Caco-2 (cell line): ENCODE data around the gene LITAF. TPM values are rescaled to one million over a fixed set of nuclear protein-coding genes. Genes with fewer than 3 reads are reported as not detected.

ENCODE experiments used
- BruUV-seq: library from RNA; stranded (reverse); fragments of 400-500 nt; replicated peaks from 2 replicates; lab custom pipeline; 2021; lab: Mats Ljungman, UMichigan
- CTCF ChIA-PET: fragments of 300-600 bp; sonication (Branson Sonifier 250); formaldehyde crosslinking; loops from one replicate; lab custom pipeline; 2022; ENCODE audit warnings: antibody characterized with exemption; lab: Charles Lee
- POLR2A ChIA-PET: fragments of 300-600 bp; sonication (Branson Sonifier 250); formaldehyde crosslinking; loops from one replicate; lab custom pipeline; 2022; ENCODE audit warnings: antibody characterized with exemption; lab: Charles Lee
- DNase-seq, 2 experiments: peaks; one replicate each; pipeline versions ENCODE4 v3.0.0 to v3.0.0-alpha.2; 2020 to 2022
- H3K27me3 ChIP-seq: replicated peaks from 2 replicates; pipeline ENCODE4 v1.6.0; 2011; ENCODE audit warnings: low read length; ENCODE audit not compliant: control insufficient read depth, insufficient read depth
- H3K36me3 ChIP-seq: 2 replicates; pipeline ENCODE4 v1.5.1; 2011; ENCODE audit warnings: low read length; ENCODE audit not compliant: control insufficient read depth, insufficient read depth
- H3K4me1 ChIP-seq: fragments of 250-450 bp; sonication (Bioruptor Pico); 2 replicates; pipeline ENCODE4 v1.5.1; 2020; ENCODE audit warnings: mild to moderate bottlenecking
- H3K4me3 ChIP-seq: 2 replicates; pipeline ENCODE4 v1.5.1; 2011; ENCODE audit warnings: low read depth, mild to moderate bottlenecking, control low read depth, low read length
- H3K9me3 ChIP-seq: fragments of 250-450 bp; sonication (Bioruptor Pico); 2 replicates; pipeline ENCODE4 v1.5.1; 2020; ENCODE audit warnings: mild to moderate bottlenecking, moderate library complexity
- H3K27ac Mint-ChIP-seq: one replicate; pipeline ENCODE4 v1.8.0; 2022; ENCODE audit warnings: mixed read lengths; ENCODE audit not compliant: unreplicated experiment
- H3K27me3 Mint-ChIP-seq: one replicate; pipeline ENCODE4 v1.8.0; 2022; ENCODE audit warnings: mixed read lengths; ENCODE audit not compliant: insufficient read depth, unreplicated experiment
- H3K36me3 Mint-ChIP-seq: one replicate; pipeline ENCODE4 v1.8.0; 2022; ENCODE audit warnings: mild to moderate bottlenecking, mixed read lengths; ENCODE audit not compliant: insufficient read depth, unreplicated experiment
- H3K4me1 Mint-ChIP-seq: one replicate; pipeline ENCODE4 v1.8.0; 2022; ENCODE audit warnings: low read depth, mixed read lengths; ENCODE audit not compliant: unreplicated experiment
- H3K4me3 Mint-ChIP-seq: one replicate; pipeline ENCODE4 v1.8.0; 2022; ENCODE audit warnings: mild to moderate bottlenecking, moderate library complexity, mixed read lengths; ENCODE audit not compliant: unreplicated experiment
- H3K9me3 Mint-ChIP-seq: one replicate; pipeline ENCODE4 v1.8.0; 2022; ENCODE audit warnings: mixed read lengths; ENCODE audit not compliant: unreplicated experiment
- CTCF ChIP-seq, 2 experiments: fragments of 200-600 bp in 1 of 2; IDR thresholded peaks; 1 replicate in 1 of 2; 2 replicates in 1 of 2; pipeline versions ENCODE4 v1.5.1 to v1.8.0; 2011 to 2022; ENCODE audit warnings: antibody characterized with exemption in 1 of 2, control low read depth in 1 of 2, inconsistent platforms in 1 of 2, low read depth in 1 of 2, low read length in 1 of 2, mild to moderate bottlenecking in 1 of 2, moderate library complexity in 1 of 2; ENCODE audit not compliant: insufficient read depth in 1 of 2, severe bottlenecking in 1 of 2, unreplicated experiment in 1 of 2
- intact Hi-C: fragments of 100-400 bp; cut with micrococcal nuclease; formaldehyde crosslinking; loops from one replicate; pipeline ENCODE4 v1.10.0; 2022; ENCODE audit not compliant: unreplicated experiment
- total RNA-seq: library from RNA; stranded (reverse); gene quantifications from 2 replicates; pipeline ENCODE4 v1.2.3, GENCODE V29; 2022

The LITAF gene
- total RNA-seq, 1 experiment from 2014 or later, result 60.9 TPM

- H3K36me3 Mint-ChIP-seq, result no peaks in the 10 kb centered on the region
- no peak for DNase-seq
- BruUV-seq, result no TSS peak
- intact Hi-C loops, result no loop called here
- CTCF ChIA-PET, result no interaction called here
- H3K4me3 Mint-ChIP-seq, result no peak overlapping the region
- POLR2A ChIA-PET, result no interaction called here
- H3K4me1 ChIP-seq, result no peaks in the 10 kb centered on the region
- H3K9me3 Mint-ChIP-seq, result no peaks in the 10 kb centered on the region
- no peaks in the 10 kb centered on the region for H3K36me3 ChIP-seq
- no peaks in the 10 kb centered on the region for H3K4me1 Mint-ChIP-seq
- no peak for TF ChIP-seq CTCF (IDR thresholded peaks at IDR 0.05; ENCODE audit: insufficient read depth in 1 of 2, low read depth in 1 of 2, low read length in 1 of 2, severe bottlenecking in 1 of 2, unreplicated experiment in 1 of 2)
- no peaks in the 10 kb centered on the region for H3K9me3 ChIP-seq
- no peak overlapping the region for H3K4me3 ChIP-seq
- H3K27me3 ChIP-seq, result no peaks in the 10 kb centered on the region; the same call in 1 of the 2 replicates
- H3K27ac Mint-ChIP-seq, result no peak overlapping the region
- H3K27me3 Mint-ChIP-seq, result peaks cover 1% of the 10 kb centered on the region
Observed at GRCh38 chr16:11520442-11520841, 66.3 kb downstream of the LITAF start.

GRCh38 chr16:11517961-11518360 is 68.8 kb downstream of the LITAF start:
- no TSS peak for BruUV-seq
- Mint-ChIP-seq H3K27ac (no peak overlapping the region), H3K4me1 (no peaks in the 10 kb centered on the region), H3K36me3 (no peaks in the 10 kb centered on the region), H3K4me3 (no peak overlapping the region), H3K9me3 (no peaks in the 10 kb centered on the region), H3K27me3 (peaks cover 3% of the 10 kb centered on the region)
- Histone ChIP-seq H3K36me3 (no peaks in the 10 kb centered on the region), H3K9me3 (no peaks in the 10 kb centered on the region), H3K4me3 (no peak overlapping the region), H3K4me1 (no peaks in the 10 kb centered on the region), H3K27me3 (no peaks in the 10 kb centered on the region)
- ChIA-PET POLR2A (no interaction called here), CTCF (no interaction called here)
- intact Hi-C loops, result no loop called here
- no peak for TF ChIP-seq CTCF (IDR thresholded peaks at IDR 0.05; ENCODE audit: insufficient read depth in 1 of 2, low read depth in 1 of 2, low read length in 1 of 2, severe bottlenecking in 1 of 2, unreplicated experiment in 1 of 2)
- no peak for DNase-seq

GRCh38 chr16:11515540-11516430 is 70.9 kb downstream of the LITAF start:
- no peaks in the 10 kb centered on the region for H3K9me3 ChIP-seq
- H3K9me3 Mint-ChIP-seq, result no peaks in the 10 kb centered on the region
- TF ChIP-seq CTCF (IDR thresholded peaks at IDR 0.05; ENCODE audit: insufficient read depth in 1 of 2, low read depth in 1 of 2, low read length in 1 of 2, severe bottlenecking in 1 of 2, unreplicated experiment in 1 of 2), result no peak
- no peak overlapping the region for H3K4me3 ChIP-seq
- DNase-seq, result no peak
- CTCF ChIA-PET, result interaction anchor here (1.6 kb wide), 1 partner anchor 16 kb away, joined by 6 read pairs; no protein-coding TSS in a partner anchor
- H3K27me3 ChIP-seq, result no peaks in the 10 kb centered on the region
- no peaks in the 10 kb centered on the region for H3K36me3 Mint-ChIP-seq
- BruUV-seq, result no TSS peak
- no peaks in the 10 kb centered on the region for H3K4me1 ChIP-seq
- H3K4me1 Mint-ChIP-seq, result no peaks in the 10 kb centered on the region
- H3K4me3 Mint-ChIP-seq, result no peak overlapping the region
- H3K27ac Mint-ChIP-seq, result no peak overlapping the region
- peaks cover 3% of the 10 kb centered on the region for H3K27me3 Mint-ChIP-seq
- H3K36me3 ChIP-seq, result no peaks in the 10 kb centered on the region
- intact Hi-C loops, result no loop called here
- POLR2A ChIA-PET, result no interaction called here
